ENCODE data around the gene ALDH1A2. TPM values are rescaled to one million over a fixed set of nuclear protein-coding genes. Genes with fewer than 3 reads are reported as not detected.
A peak's percentile ranks its signal among the peaks of the same experiment; 100 is the strongest.

The ALDH1A2 gene
- total RNA-seq, 1 experiment from 2014 or later: 1.5 TPM

- intact Hi-C loops (cut with micrococcal nuclease; ENCODE audit: unreplicated experiment): loop anchor here (2.0 to 10.0 kb wide), 2 partner anchors 315 to 331 kb away; no protein-coding TSS in a partner anchor
- no peak overlapping the region for H3K27ac ChIP-seq (ENCODE audit: low read depth, low read length, poor library complexity, severe bottlenecking)
- H3K27me3 ChIP-seq (replicated peaks; ENCODE audit: insufficient read depth, low read depth, low read length, poor library complexity): peaks cover 67% of the 10 kb centered on the region
- peak overlapping the region; percentile 41 for H3K4me3 ChIP-seq (ENCODE audit: low read depth, low read length, poor library complexity, severe bottlenecking)
- ChIA-PET CTCF (interaction anchor here (0.5 to 0.9 kb wide), 5 partner anchors 78 to 1463 kb away, joined by 3 to 4 read pairs (median 3); no protein-coding TSS in a partner anchor), POLR2A (ENCODE audit: low non-redundant PET) (no interaction called here)
- peaks cover 6% of the 10 kb centered on the region for H3K4me1 ChIP-seq (ENCODE audit: insufficient read depth, low read length, poor library complexity, severe bottlenecking)
- TF ChIP-seq EZH2 (IDR thresholded peaks at IDR 0.05; ENCODE audit: borderline replicate concordance, low read depth, low read length, poor library complexity, severe bottlenecking) (peak; percentile 86), CTCF (conservative IDR thresholded peaks at IDR 0.05; ENCODE audit: low read depth, low read length) (peak; percentile 76)
- H3K9me3 ChIP-seq (ENCODE audit: low read depth, low read length, poor library complexity, severe bottlenecking): no peaks in the 10 kb centered on the region
- H3K36me3 ChIP-seq (ENCODE audit: insufficient read depth, low read length, poor library complexity, severe bottlenecking): no peaks in the 10 kb centered on the region
- no TSS peak for BruUV-seq (replicated peaks)
- DNase-seq (ENCODE audit: low spot score): peak; percentile 55
Observed at GRCh38 chr15:58066042-58066867, 744 bp upstream of the ALDH1A2 start.

GRCh38 chr15:58064980-58065444, 499 bp downstream of the ALDH1A2 start:
- ChIA-PET POLR2A (ENCODE audit: low non-redundant PET) (no interaction called here), CTCF (no interaction called here)
- H3K27ac ChIP-seq (ENCODE audit: low read depth, low read length, poor library complexity, severe bottlenecking): no peak overlapping the region
- DNase-seq (ENCODE audit: low spot score): no peak
- TF ChIP-seq CTCF (conservative IDR thresholded peaks at IDR 0.05; ENCODE audit: low read depth, low read length): no peak
- TF ChIP-seq EZH2 (IDR thresholded peaks at IDR 0.05; ENCODE audit: borderline replicate concordance, low read depth, low read length, poor library complexity, severe bottlenecking): no peak
- intact Hi-C loops (cut with micrococcal nuclease; ENCODE audit: unreplicated experiment): loop anchor here (10.0 kb wide), 1 partner anchor 330 kb away; no protein-coding TSS in a partner anchor
- H3K27me3 ChIP-seq (replicated peaks; ENCODE audit: insufficient read depth, low read depth, low read length, poor library complexity): peaks cover 74% of the 10 kb centered on the region
- H3K9me3 ChIP-seq (ENCODE audit: low read depth, low read length, poor library complexity, severe bottlenecking): no peaks in the 10 kb centered on the region
- no peaks in the 10 kb centered on the region for H3K36me3 ChIP-seq (ENCODE audit: insufficient read depth, low read length, poor library complexity, severe bottlenecking)
- no TSS peak for BruUV-seq (replicated peaks)
- H3K4me1 ChIP-seq (ENCODE audit: insufficient read depth, low read length, poor library complexity, severe bottlenecking): peaks cover 6% of the 10 kb centered on the region
- no peak overlapping the region for H3K4me3 ChIP-seq (ENCODE audit: low read depth, low read length, poor library complexity, severe bottlenecking)

- POLR2A ChIA-PET (ENCODE audit: low non-redundant PET): no interaction called here
- Histone ChIP-seq H3K4me1 (ENCODE audit: insufficient read depth, low read length, poor library complexity, severe bottlenecking) (peaks cover 6% of the 10 kb centered on the region), H3K9me3 (ENCODE audit: low read depth, low read length, poor library complexity, severe bottlenecking) (no peaks in the 10 kb centered on the region), H3K4me3 (ENCODE audit: low read depth, low read length, poor library complexity, severe bottlenecking) (no peak overlapping the region), H3K36me3 (ENCODE audit: insufficient read depth, low read length, poor library complexity, severe bottlenecking) (no peaks in the 10 kb centered on the region), H3K27ac (ENCODE audit: low read depth, low read length, poor library complexity, severe bottlenecking) (no peak overlapping the region), H3K27me3 (replicated peaks; ENCODE audit: insufficient read depth, low read depth, low read length, poor library complexity) (peaks cover 73% of the 10 kb centered on the region)
- BruUV-seq (replicated peaks): no TSS peak
- CTCF ChIA-PET: no interaction called here
- DNase-seq (ENCODE audit: low spot score): no peak
- intact Hi-C loops (cut with micrococcal nuclease; ENCODE audit: unreplicated experiment): loop anchor here (10.0 kb wide), 1 partner anchor 330 kb away; no protein-coding TSS in a partner anchor
- peak; percentile 50 for TF ChIP-seq EZH2 (IDR thresholded peaks at IDR 0.05; ENCODE audit: borderline replicate concordance, low read depth, low read length, poor library complexity, severe bottlenecking)
- no peak for TF ChIP-seq CTCF (conservative IDR thresholded peaks at IDR 0.05; ENCODE audit: low read depth, low read length)
Observed at GRCh38 chr15:58064082-58064979, 1.2 kb downstream of the ALDH1A2 start.
